GM23338 (cell line): ENCODE data around the gene PLEKHG4B.

Experiments
- CREB1 ChIP-seq: fragments of 250-450 bp; sonication (Bioruptor Pico); IDR thresholded peaks from 2 replicates; pipeline ENCODE4 v1.5.0; 2020; ENCODE audit warnings: low read depth, mild to moderate bottlenecking, moderate library complexity
- EZH2 ChIP-seq: fragments of 200-600 bp; sonication (generic); IDR thresholded peaks from one replicate; pipeline ENCODE4 v1.8.0; 2017; ENCODE audit warnings: antibody characterized with exemption, mild to moderate bottlenecking, low read depth; ENCODE audit not compliant: unreplicated experiment
- EZH2phosphoT487 ChIP-seq: fragments of 200-600 bp; sonication (generic); IDR thresholded peaks from one replicate; pipeline ENCODE4 v1.8.1; 2018; ENCODE audit warnings: antibody characterized with exemption; ENCODE audit not compliant: unreplicated experiment
- JUNB ChIP-seq: IDR thresholded peaks from one replicate; pipeline ENCODE4 v1.6.1; 2016; ENCODE audit warnings: antibody characterized with exemption; ENCODE audit not compliant: unreplicated experiment
- NANOG ChIP-seq: IDR thresholded peaks from 2 replicates; pipeline ENCODE4 v1.6.1; 2016; ENCODE audit warnings: antibody characterized with exemption, borderline replicate concordance
- POLR2AphosphoS5 ChIP-seq: IDR thresholded peaks from 2 replicates; pipeline ENCODE4 v1.6.1; 2016; ENCODE audit warnings: antibody characterized with exemption, low read depth
- REST ChIP-seq: IDR thresholded peaks from one replicate; pipeline ENCODE4 v1.6.1; 2018; ENCODE audit warnings: antibody characterized with exemption; ENCODE audit not compliant: unreplicated experiment
- STAT1 ChIP-seq: IDR thresholded peaks from one replicate; pipeline ENCODE4 v1.6.1; 2016; ENCODE audit warnings: antibody characterized with exemption; ENCODE audit not compliant: unreplicated experiment
- ZNF114 ChIP-seq: fragments of 250-450 bp; sonication (Bioruptor Pico); IDR thresholded peaks from 2 replicates; pipeline ENCODE4 v1.5.0; 2020; ENCODE audit warnings: mild to moderate bottlenecking, moderate library complexity
- TF ChIP-seq, protein P1 (sequence below), 2 experiments: fragments of 200-600 bp in 1 of 2; sonication (generic) in 1 of 2; conservative IDR thresholded peaks; 2 replicates each; pipeline versions ENCODE4 v1.5.1 to v1.6.1; 2016 to 2017; ENCODE audit warnings: antibody characterized with exemption in 2 of 2, low read depth in 2 of 2, mild to moderate bottlenecking in 2 of 2, moderate library complexity in 1 of 2
- TF ChIP-seq, protein P2 (sequence below): IDR thresholded peaks from 2 replicates; pipeline ENCODE4 v1.6.1; 2016; ENCODE audit warnings: antibody characterized with exemption
- TF ChIP-seq, protein P3 (sequence below): fragments of 250-450 bp; sonication (Bioruptor Pico); IDR thresholded peaks from 2 replicates; pipeline ENCODE4 v1.5.0; 2020; ENCODE audit warnings: mild to moderate bottlenecking, moderate library complexity

GRCh38 chr5:234450-234849 lies 142.5 kb downstream of the PLEKHG4B start:
- TF ChIP-seq EZH2 = no peak
- TF ChIP-seq POLR2AphosphoS5 = no peak
- TF ChIP-seq, protein P1, sequence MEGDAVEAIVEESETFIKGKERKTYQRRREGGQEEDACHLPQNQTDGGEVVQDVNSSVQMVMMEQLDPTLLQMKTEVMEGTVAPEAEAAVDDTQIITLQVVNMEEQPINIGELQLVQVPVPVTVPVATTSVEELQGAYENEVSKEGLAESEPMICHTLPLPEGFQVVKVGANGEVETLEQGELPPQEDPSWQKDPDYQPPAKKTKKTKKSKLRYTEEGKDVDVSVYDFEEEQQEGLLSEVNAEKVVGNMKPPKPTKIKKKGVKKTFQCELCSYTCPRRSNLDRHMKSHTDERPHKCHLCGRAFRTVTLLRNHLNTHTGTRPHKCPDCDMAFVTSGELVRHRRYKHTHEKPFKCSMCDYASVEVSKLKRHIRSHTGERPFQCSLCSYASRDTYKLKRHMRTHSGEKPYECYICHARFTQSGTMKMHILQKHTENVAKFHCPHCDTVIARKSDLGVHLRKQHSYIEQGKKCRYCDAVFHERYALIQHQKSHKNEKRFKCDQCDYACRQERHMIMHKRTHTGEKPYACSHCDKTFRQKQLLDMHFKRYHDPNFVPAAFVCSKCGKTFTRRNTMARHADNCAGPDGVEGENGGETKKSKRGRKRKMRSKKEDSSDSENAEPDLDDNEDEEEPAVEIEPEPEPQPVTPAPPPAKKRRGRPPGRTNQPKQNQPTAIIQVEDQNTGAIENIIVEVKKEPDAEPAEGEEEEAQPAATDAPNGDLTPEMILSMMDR (conservative IDR thresholded peaks at IDR 0.05; ENCODE audit: low read depth in 2 of 2) = no peak
- TF ChIP-seq CREB1 (CRISPR knock-in tag) = no peak
- no peak for TF ChIP-seq REST
- no peak for TF ChIP-seq JUNB
- TF ChIP-seq ZNF114 = no peak
- no peak for TF ChIP-seq EZH2phosphoT487
- TF ChIP-seq NANOG = no peak
- TF ChIP-seq, protein P2, sequence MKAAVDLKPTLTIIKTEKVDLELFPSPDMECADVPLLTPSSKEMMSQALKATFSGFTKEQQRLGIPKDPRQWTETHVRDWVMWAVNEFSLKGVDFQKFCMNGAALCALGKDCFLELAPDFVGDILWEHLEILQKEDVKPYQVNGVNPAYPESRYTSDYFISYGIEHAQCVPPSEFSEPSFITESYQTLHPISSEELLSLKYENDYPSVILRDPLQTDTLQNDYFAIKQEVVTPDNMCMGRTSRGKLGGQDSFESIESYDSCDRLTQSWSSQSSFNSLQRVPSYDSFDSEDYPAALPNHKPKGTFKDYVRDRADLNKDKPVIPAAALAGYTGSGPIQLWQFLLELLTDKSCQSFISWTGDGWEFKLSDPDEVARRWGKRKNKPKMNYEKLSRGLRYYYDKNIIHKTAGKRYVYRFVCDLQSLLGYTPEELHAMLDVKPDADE = no peak
- TF ChIP-seq STAT1 = no peak
- TF ChIP-seq, protein P3, sequence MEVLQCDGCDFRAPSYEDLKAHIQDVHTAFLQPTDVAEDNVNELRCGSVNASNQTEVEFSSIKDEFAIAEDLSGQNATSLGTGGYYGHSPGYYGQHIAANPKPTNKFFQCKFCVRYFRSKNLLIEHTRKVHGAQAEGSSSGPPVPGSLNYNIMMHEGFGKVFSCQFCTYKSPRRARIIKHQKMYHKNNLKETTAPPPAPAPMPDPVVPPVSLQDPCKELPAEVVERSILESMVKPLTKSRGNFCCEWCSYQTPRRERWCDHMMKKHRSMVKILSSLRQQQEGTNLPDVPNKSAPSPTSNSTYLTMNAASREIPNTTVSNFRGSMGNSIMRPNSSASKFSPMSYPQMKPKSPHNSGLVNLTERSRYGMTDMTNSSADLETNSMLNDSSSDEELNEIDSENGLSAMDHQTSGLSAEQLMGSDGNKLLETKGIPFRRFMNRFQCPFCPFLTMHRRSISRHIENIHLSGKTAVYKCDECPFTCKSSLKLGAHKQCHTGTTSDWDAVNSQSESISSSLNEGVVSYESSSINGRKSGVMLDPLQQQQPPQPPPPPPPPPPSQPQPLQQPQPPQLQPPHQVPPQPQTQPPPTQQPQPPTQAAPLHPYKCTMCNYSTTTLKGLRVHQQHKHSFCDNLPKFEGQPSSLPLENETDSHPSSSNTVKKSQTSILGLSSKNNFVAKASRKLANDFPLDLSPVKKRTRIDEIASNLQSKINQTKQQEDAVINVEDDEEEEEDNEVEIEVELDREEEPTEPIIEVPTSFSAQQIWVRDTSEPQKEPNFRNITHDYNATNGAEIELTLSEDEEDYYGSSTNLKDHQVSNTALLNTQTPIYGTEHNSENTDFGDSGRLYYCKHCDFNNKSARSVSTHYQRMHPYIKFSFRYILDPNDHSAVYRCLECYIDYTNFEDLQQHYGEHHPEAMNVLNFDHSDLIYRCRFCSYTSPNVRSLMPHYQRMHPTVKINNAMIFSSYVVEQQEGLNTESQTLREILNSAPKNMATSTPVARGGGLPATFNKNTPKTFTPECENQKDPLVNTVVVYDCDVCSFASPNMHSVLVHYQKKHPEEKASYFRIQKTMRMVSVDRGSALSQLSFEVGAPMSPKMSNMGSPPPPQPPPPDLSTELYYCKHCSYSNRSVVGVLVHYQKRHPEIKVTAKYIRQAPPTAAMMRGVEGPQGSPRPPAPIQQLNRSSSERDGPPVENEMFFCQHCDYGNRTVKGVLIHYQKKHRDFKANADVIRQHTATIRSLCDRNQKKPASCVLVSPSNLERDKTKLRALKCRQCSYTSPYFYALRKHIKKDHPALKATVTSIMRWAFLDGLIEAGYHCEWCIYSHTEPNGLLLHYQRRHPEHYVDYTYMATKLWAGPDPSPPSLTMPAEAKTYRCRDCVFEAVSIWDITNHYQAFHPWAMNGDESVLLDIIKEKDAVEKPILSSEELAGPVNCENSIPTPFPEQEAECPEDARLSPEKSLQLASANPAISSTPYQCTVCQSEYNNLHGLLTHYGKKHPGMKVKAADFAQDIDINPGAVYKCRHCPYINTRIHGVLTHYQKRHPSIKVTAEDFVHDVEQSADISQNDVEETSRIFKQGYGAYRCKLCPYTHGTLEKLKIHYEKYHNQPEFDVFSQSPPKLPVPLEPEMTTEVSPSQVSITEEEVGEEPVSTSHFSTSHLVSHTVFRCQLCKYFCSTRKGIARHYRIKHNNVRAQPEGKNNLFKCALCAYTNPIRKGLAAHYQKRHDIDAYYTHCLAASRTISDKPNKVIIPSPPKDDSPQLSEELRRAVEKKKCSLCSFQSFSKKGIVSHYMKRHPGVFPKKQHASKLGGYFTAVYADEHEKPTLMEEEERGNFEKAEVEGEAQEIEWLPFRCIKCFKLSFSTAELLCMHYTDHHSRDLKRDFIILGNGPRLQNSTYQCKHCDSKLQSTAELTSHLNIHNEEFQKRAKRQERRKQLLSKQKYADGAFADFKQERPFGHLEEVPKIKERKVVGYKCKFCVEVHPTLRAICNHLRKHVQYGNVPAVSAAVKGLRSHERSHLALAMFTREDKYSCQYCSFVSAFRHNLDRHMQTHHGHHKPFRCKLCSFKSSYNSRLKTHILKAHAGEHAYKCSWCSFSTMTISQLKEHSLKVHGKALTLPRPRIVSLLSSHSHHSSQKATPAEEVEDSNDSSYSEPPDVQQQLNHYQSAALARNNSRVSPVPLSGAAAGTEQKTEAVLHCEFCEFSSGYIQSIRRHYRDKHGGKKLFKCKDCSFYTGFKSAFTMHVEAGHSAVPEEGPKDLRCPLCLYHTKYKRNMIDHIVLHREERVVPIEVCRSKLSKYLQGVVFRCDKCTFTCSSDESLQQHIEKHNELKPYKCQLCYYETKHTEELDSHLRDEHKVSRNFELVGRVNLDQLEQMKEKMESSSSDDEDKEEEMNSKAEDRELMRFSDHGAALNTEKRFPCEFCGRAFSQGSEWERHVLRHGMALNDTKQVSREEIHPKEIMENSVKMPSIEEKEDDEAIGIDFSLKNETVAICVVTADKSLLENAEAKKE (CRISPR knock-in tag) = no peak
